ENCODE data around the gene MRGPRG. TPM values are rescaled to one million over a fixed set of nuclear protein-coding genes. Genes with fewer than 3 reads are reported as not detected.

Gene MRGPRG
- total and polyA plus RNA-seq, 4 donors: not detected

- Histone ChIP-seq H3K27me3 (ENCODE audit: control insufficient read depth, insufficient read depth, low read length) (peaks cover 3% of the 10 kb centered on the region), H3K27ac (ENCODE audit: low read depth, low read length) (no peak overlapping the region), H3K9me3 (ENCODE audit: control insufficient read depth, insufficient read depth, low read length) (no peaks in the 10 kb centered on the region), H3K36me3 (ENCODE audit: control insufficient read depth, insufficient read depth, low read length) (no peaks in the 10 kb centered on the region), H3K4me3 (ENCODE audit: low read depth, low read length) (no peak overlapping the region), H3K4me1 (ENCODE audit: control insufficient read depth, insufficient read depth, low read length) (peaks cover 5% of the 10 kb centered on the region)
- 72% methylated on average over 20 of the region's 22 CpGs for WGBS (ENCODE audit: insufficient coverage)
- peak in 1 of 6 donors; percentile 20 for DNase-seq (ENCODE audit: low read depth in 4 of 6, low spot score in 6 of 6)
Measured at GRCh38 chr11:3195251-3196160, 23.1 kb downstream of the MRGPRG start.

- H3K9me3 ChIP-seq (ENCODE audit: control insufficient read depth, insufficient read depth, low read length): no peaks in the 10 kb centered on the region
- H3K27me3 ChIP-seq (ENCODE audit: control insufficient read depth, insufficient read depth, low read length): peaks cover 3% of the 10 kb centered on the region
- no peak for DNase-seq (ENCODE audit: low read depth in 4 of 6, low spot score in 6 of 6)
- no peaks in the 10 kb centered on the region for H3K36me3 ChIP-seq (ENCODE audit: control insufficient read depth, insufficient read depth, low read length)
- peaks cover 9% of the 10 kb centered on the region for H3K4me1 ChIP-seq (ENCODE audit: control insufficient read depth, insufficient read depth, low read length)
- no peak overlapping the region for H3K4me3 ChIP-seq (ENCODE audit: low read depth, low read length)
- H3K27ac ChIP-seq (ENCODE audit: low read depth, low read length): no peak overlapping the region
- WGBS (ENCODE audit: insufficient coverage): 75% methylated on average over 4 of the region's 12 CpGs
Measured at GRCh38 chr11:3194016-3194816, 24.4 kb downstream of the MRGPRG start.

- Histone ChIP-seq H3K36me3 (ENCODE audit: control insufficient read depth, insufficient read depth, low read length) (no peaks in the 10 kb centered on the region), H3K4me1 (ENCODE audit: control insufficient read depth, insufficient read depth, low read length) (peaks cover 16% of the 10 kb centered on the region), H3K4me3 (ENCODE audit: low read depth, low read length) (no peak overlapping the region), H3K27me3 (ENCODE audit: control insufficient read depth, insufficient read depth, low read length) (peaks cover 3% of the 10 kb centered on the region), H3K9me3 (ENCODE audit: control insufficient read depth, insufficient read depth, low read length) (no peaks in the 10 kb centered on the region), H3K27ac (ENCODE audit: low read depth, low read length) (no peak overlapping the region)
- DNase-seq (ENCODE audit: low read depth in 4 of 6, low spot score in 6 of 6): no peak
- WGBS (ENCODE audit: insufficient coverage): 77% methylated on average over 16 of the region's 19 CpGs
Measured at GRCh38 chr11:3193373-3194015, 25.1 kb downstream of the MRGPRG start.

GRCh38 chr11:3192511-3193372, 25.9 kb downstream of the MRGPRG start:
- H3K36me3 ChIP-seq (ENCODE audit: control insufficient read depth, insufficient read depth, low read length): no peaks in the 10 kb centered on the region
- no peak overlapping the region for H3K4me3 ChIP-seq (ENCODE audit: low read depth, low read length)
- no peak for DNase-seq (ENCODE audit: low read depth in 4 of 6, low spot score in 6 of 6)
- H3K9me3 ChIP-seq (ENCODE audit: control insufficient read depth, insufficient read depth, low read length): no peaks in the 10 kb centered on the region
- H3K27ac ChIP-seq (ENCODE audit: low read depth, low read length): no peak overlapping the region
- WGBS (ENCODE audit: insufficient coverage): 95% methylated on average over 10 of the region's 14 CpGs
- H3K27me3 ChIP-seq (ENCODE audit: control insufficient read depth, insufficient read depth, low read length): peaks cover 3% of the 10 kb centered on the region
- H3K4me1 ChIP-seq (ENCODE audit: control insufficient read depth, insufficient read depth, low read length): peaks cover 16% of the 10 kb centered on the region

- 95% methylated on average over 16 of the region's 19 CpGs for WGBS (ENCODE audit: insufficient coverage)
Measured at GRCh38 chr11:3191586-3192324, 26.9 kb downstream of the MRGPRG start.

GRCh38 chr11:3190600-3190999, 28.0 kb downstream of the MRGPRG start:
- DNase-seq (ENCODE audit: low read depth in 4 of 6, low spot score in 6 of 6): no peak
- Histone ChIP-seq H3K4me1 (ENCODE audit: control insufficient read depth, insufficient read depth, low read length) (peaks cover 11% of the 10 kb centered on the region), H3K36me3 (ENCODE audit: control insufficient read depth, insufficient read depth, low read length) (no peaks in the 10 kb centered on the region), H3K4me3 (ENCODE audit: low read depth, low read length) (no peak overlapping the region), H3K27me3 (ENCODE audit: control insufficient read depth, insufficient read depth, low read length) (peaks cover 3% of the 10 kb centered on the region), H3K27ac (ENCODE audit: low read depth, low read length) (no peak overlapping the region), H3K9me3 (ENCODE audit: control insufficient read depth, insufficient read depth, low read length) (no peaks in the 10 kb centered on the region)
- WGBS (ENCODE audit: insufficient coverage): 83% methylated on average over 5 of the region's 6 CpGs

More at GRCh38 chr11:3191586-3192324, 26.9 kb downstream of the MRGPRG start:
- no peak for DNase-seq (ENCODE audit: low read depth in 4 of 6, low spot score in 6 of 6)
- Histone ChIP-seq H3K9me3 (ENCODE audit: control insufficient read depth, insufficient read depth, low read length) (no peaks in the 10 kb centered on the region), H3K27ac (ENCODE audit: low read depth, low read length) (no peak overlapping the region), H3K4me3 (ENCODE audit: low read depth, low read length) (no peak overlapping the region), H3K36me3 (ENCODE audit: control insufficient read depth, insufficient read depth, low read length) (no peaks in the 10 kb centered on the region), H3K4me1 (ENCODE audit: control insufficient read depth, insufficient read depth, low read length) (peaks cover 16% of the 10 kb centered on the region), H3K27me3 (ENCODE audit: control insufficient read depth, insufficient read depth, low read length) (peaks cover 3% of the 10 kb centered on the region)

- H3K36me3 ChIP-seq (ENCODE audit: control insufficient read depth, insufficient read depth, low read length): no peaks in the 10 kb centered on the region
- no peak overlapping the region for H3K4me3 ChIP-seq (ENCODE audit: low read depth, low read length)
- WGBS (ENCODE audit: insufficient coverage): 95% methylated on average over 6 of the region's 11 CpGs
- H3K27ac ChIP-seq (ENCODE audit: low read depth, low read length): no peak overlapping the region
- no peaks in the 10 kb centered on the region for H3K9me3 ChIP-seq (ENCODE audit: control insufficient read depth, insufficient read depth, low read length)
- peaks cover 3% of the 10 kb centered on the region for H3K27me3 ChIP-seq (ENCODE audit: control insufficient read depth, insufficient read depth, low read length)
- H3K4me1 ChIP-seq (ENCODE audit: control insufficient read depth, insufficient read depth, low read length): peaks cover 11% of the 10 kb centered on the region
- no peak for DNase-seq (ENCODE audit: low read depth in 4 of 6, low spot score in 6 of 6)
Measured at GRCh38 chr11:3189886-3190583, 28.6 kb downstream of the MRGPRG start.

GRCh38 chr11:3189196-3189843, 29.3 kb downstream of the MRGPRG start:
- Histone ChIP-seq H3K36me3 (ENCODE audit: control insufficient read depth, insufficient read depth, low read length) (no peaks in the 10 kb centered on the region), H3K9me3 (ENCODE audit: control insufficient read depth, insufficient read depth, low read length) (no peaks in the 10 kb centered on the region), H3K4me1 (ENCODE audit: control insufficient read depth, insufficient read depth, low read length) (peaks cover 11% of the 10 kb centered on the region), H3K4me3 (ENCODE audit: low read depth, low read length) (no peak overlapping the region), H3K27me3 (ENCODE audit: control insufficient read depth, insufficient read depth, low read length) (peaks cover 3% of the 10 kb centered on the region), H3K27ac (ENCODE audit: low read depth, low read length) (no peak overlapping the region)
- DNase-seq (ENCODE audit: low read depth in 4 of 6, low spot score in 6 of 6): peak in 1 of 6 donors; percentile 18
- 26% methylated on average over 13 of the region's 15 CpGs for WGBS (ENCODE audit: insufficient coverage)
